ENCODE results near the gene DUXB.

- no peak for TF ChIP-seq CTCF (IDR thresholded peaks at IDR 0.05; ENCODE audit: low read depth, low read length, missing input control)
- no peak for TF ChIP-seq REST (IDR thresholded peaks at IDR 0.05)
- TF ChIP-seq MAX (IDR thresholded peaks at IDR 0.05), result no peak
- TF ChIP-seq RXRA (IDR thresholded peaks at IDR 0.05), result no peak
- no peak for TF ChIP-seq GABPA (IDR thresholded peaks at IDR 0.05 in 1 of 2, conservative IDR thresholded peaks at IDR 0.05 in 1 of 2)
- TF ChIP-seq HNF4A (conservative IDR thresholded peaks at IDR 0.05), result no peak
- TF ChIP-seq FOXA1 (IDR thresholded peaks at IDR 0.05), result no peak
- TF ChIP-seq SP1 (IDR thresholded peaks at IDR 0.05), result no peak
These were observed 40.9 kb downstream of the DUXB start for GRCh38 chr16:75660321-75660720.

Measured in liver (tissue), 3 donors.